T-cell (primary cell): Measurements from ENCODE around the gene DEFB131A. TPM values are rescaled to one million over a fixed set of nuclear protein-coding genes. Genes with fewer than 3 reads are reported as not detected.
"Not testable (repeated sequence)": the region's sequence is repeated elsewhere in the genome, so short reads cannot be mapped to it uniquely, and the experiment has no call there.

Experiments used
- ATAC-seq, 4 experiments: fragments of 200-7000 bp in 3 of 4; fragments of 150-1000 bp in 1 of 4; cut with Tn5 transposase; replicated peaks in 1 of 4; 1 replicate in 3 of 4; 2 replicates in 1 of 4; pipeline ENCODE4 v1.10.0; 2021; ENCODE audit warnings: moderate library complexity in 3 of 4, mild to moderate bottlenecking in 2 of 4, moderate number of reproducible peaks in 1 of 4
- CTCF ChIA-PET, 2 donors: fragments of 300-600 bp; sonication (Branson Sonifier 250); formaldehyde crosslinking; loops; one replicate each; lab custom pipeline; 2022; ENCODE audit warnings: antibody characterized with exemption in 2 of 2; lab: Charles Lee
- POLR2A ChIA-PET, 2 donors: fragments of 300-600 bp; sonication (Branson Sonifier 250); formaldehyde crosslinking; loops; one replicate each; lab custom pipeline; 2022; ENCODE audit warnings: antibody characterized with exemption in 2 of 2; lab: Charles Lee
- DNase-seq, 35 experiments: peaks; one replicate each; pipeline versions ENCODE4 v3.0.0 to v3.0.0-alpha.2; 2013 to 2023
- H3K27ac ChIP-seq: one replicate; pipeline ENCODE4 v1.5.1; 2013; ENCODE audit warnings: low read length
- H3K27me3 ChIP-seq, 2 experiments: replicated peaks in 1 of 2; 1 replicate in 1 of 2; 2 replicates in 1 of 2; pipeline versions ENCODE4 v1.6.1 to v1.7.0; 2013; ENCODE audit warnings: low read length in 1 of 2, mixed read lengths in 1 of 2; ENCODE audit not compliant: control insufficient read depth in 2 of 2, insufficient read depth in 2 of 2; ENCODE audit errors: extremely low read depth in 1 of 2
- H3K36me3 ChIP-seq, 2 donors: 1 replicate in 1 of 2; 2 replicates in 1 of 2; pipeline versions ENCODE4 v1.6.1 to v1.7.0; 2013; ENCODE audit warnings: low read length in 1 of 2; ENCODE audit not compliant: control insufficient read depth in 2 of 2, insufficient read depth in 1 of 2; ENCODE audit errors: extremely low read depth in 1 of 2
- H3K4me1 ChIP-seq, 2 experiments: 1 replicate in 1 of 2; 2 replicates in 1 of 2; pipeline versions ENCODE4 v1.6.1 to v1.7.0; 2013; ENCODE audit warnings: low read length in 2 of 2, mixed read lengths in 1 of 2; ENCODE audit not compliant: insufficient read depth in 2 of 2, control insufficient read depth in 1 of 2; ENCODE audit errors: extremely low read depth in 1 of 2
- H3K4me3 ChIP-seq, 2 donors: 1 replicate in 1 of 2; 2 replicates in 1 of 2; pipeline versions ENCODE4 v1.5.1 to v1.7.0; 2013; ENCODE audit warnings: mild to moderate bottlenecking in 2 of 2, low read length in 1 of 2, moderate library complexity in 1 of 2; ENCODE audit not compliant: control insufficient read depth in 1 of 2; ENCODE audit errors: extremely low read depth in 1 of 2
- H3K9me3 ChIP-seq: 2 replicates; pipeline ENCODE4 v1.7.0; 2013
- H3K27ac Mint-ChIP-seq, 2 donors: one replicate each; pipeline ENCODE4 v1.8.0; 2020 to 2021; ENCODE audit warnings: mild to moderate bottlenecking in 2 of 2, mixed read lengths in 2 of 2
- H3K27me3 Mint-ChIP-seq, 2 donors: one replicate each; pipeline ENCODE4 v1.8.0; 2021 to 2022; ENCODE audit warnings: mixed read lengths in 2 of 2
- H3K36me3 Mint-ChIP-seq: one replicate; pipeline ENCODE4 v1.8.0; 2021; ENCODE audit warnings: mixed read lengths
- H3K4me1 Mint-ChIP-seq, 3 donors: one replicate each; pipeline ENCODE4 v1.8.0; 2020 to 2022; ENCODE audit warnings: mixed read lengths in 3 of 3, mild to moderate bottlenecking in 1 of 3
- H3K4me3 Mint-ChIP-seq, 3 donors: one replicate each; pipeline ENCODE4 v1.8.0; 2020 to 2022; ENCODE audit warnings: mild to moderate bottlenecking in 3 of 3, mixed read lengths in 3 of 3, moderate library complexity in 3 of 3
- H3K9me3 Mint-ChIP-seq, 3 donors: one replicate each; pipeline ENCODE4 v1.8.0; 2020 to 2022; ENCODE audit warnings: mixed read lengths in 3 of 3
- WGBS: methylation state at CpG from one replicate; pipeline ENCODE4 v1.1.5; 2013; ENCODE audit warnings: missing lambda C conversion rate; ENCODE audit not compliant: insufficient coverage; 5-methylcytosine and 5-hydroxymethylcytosine counted together
- total RNA-seq, 35 experiments: library from RNA in 6 of 35; stranded (reverse) in 6 of 35; fragments of 120-200 nt in 1 of 35; gene quantifications; one replicate each; pipeline versions ENCODE4 v1.2.1 to v1.2.4 and lab custom pipeline; 2013 to 2026

The DEFB131A gene
- total RNA-seq, 5 donors from 2014 or later (not counting 1 experiment from before 2014, with no cell fraction given): not detected

DNA sequence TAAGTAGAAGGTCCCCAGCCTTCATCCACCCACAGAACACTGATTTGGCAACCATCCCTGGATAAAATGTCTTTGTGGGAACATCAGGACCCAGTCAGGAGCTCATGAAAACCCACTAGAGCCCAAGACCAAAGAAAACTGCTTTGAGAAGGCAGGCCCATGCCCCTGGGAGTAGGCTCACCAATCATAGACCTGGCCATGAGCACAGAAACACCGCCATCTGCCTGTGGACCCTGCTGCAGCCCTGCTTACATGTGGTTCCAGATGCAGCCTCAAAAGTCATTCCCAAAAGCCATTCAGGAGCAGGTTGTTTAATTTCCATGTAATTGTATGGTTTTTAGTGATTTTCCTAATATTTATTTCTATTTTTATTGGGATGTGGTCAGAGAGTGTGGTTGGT is 10.9 kb upstream of the DEFB131A start:
- H3K27me3 ChIP-seq, CTCF ChIA-PET, H3K4me3 ChIP-seq, H3K4me1 Mint-ChIP-seq, H3K36me3 ChIP-seq, H3K27me3 Mint-ChIP-seq, H3K9me3 ChIP-seq, POLR2A ChIA-PET, H3K36me3 Mint-ChIP-seq, H3K27ac ChIP-seq, H3K4me3 Mint-ChIP-seq, ATAC-seq, H3K4me1 ChIP-seq, H3K9me3 Mint-ChIP-seq, DNase-seq, H3K27ac Mint-ChIP-seq: not testable (repeated sequence)
- no CpG with 5 or more reads among the region's 1 CpG for WGBS

GRCh38 chr4:9436728-9437127 is 7.5 kb upstream of the DEFB131A start:
- DNase-seq, H3K9me3 ChIP-seq, H3K4me3 Mint-ChIP-seq, H3K4me1 Mint-ChIP-seq, H3K36me3 Mint-ChIP-seq, H3K4me3 ChIP-seq, H3K4me1 ChIP-seq, H3K27me3 Mint-ChIP-seq, H3K27me3 ChIP-seq, H3K36me3 ChIP-seq, H3K9me3 Mint-ChIP-seq, POLR2A ChIA-PET, CTCF ChIA-PET, ATAC-seq, H3K27ac Mint-ChIP-seq, H3K27ac ChIP-seq: not testable (repeated sequence)

DNA sequence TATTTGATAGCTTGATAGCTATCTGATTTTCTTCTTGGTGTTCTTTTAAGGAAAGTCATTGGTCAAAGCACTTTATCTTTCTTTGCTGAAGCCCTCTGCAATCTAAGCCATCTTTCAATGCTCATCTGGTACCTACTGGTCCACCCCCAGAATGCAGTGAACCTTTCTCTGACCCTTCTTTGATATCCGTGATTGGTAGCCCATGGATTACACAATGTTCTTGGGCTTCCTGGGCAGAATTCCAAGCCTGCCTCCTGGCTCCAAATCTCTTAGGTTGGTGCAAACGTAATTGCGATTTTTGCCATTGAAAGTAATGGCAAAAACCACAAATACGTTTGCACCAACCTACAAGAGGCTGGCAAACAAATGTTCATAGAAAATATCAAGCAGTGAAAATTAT is 1.9 kb upstream of the DEFB131A start:
- H3K27ac Mint-ChIP-seq, H3K36me3 Mint-ChIP-seq, H3K4me3 Mint-ChIP-seq, ATAC-seq, H3K4me3 ChIP-seq, H3K9me3 Mint-ChIP-seq, H3K27me3 Mint-ChIP-seq, H3K9me3 ChIP-seq, H3K27ac ChIP-seq, CTCF ChIA-PET, DNase-seq, H3K4me1 Mint-ChIP-seq, H3K36me3 ChIP-seq, H3K4me1 ChIP-seq, H3K27me3 ChIP-seq, POLR2A ChIA-PET: not testable (repeated sequence)
- no CpG with 5 or more reads among the region's 4 CpGs for WGBS

DNA sequence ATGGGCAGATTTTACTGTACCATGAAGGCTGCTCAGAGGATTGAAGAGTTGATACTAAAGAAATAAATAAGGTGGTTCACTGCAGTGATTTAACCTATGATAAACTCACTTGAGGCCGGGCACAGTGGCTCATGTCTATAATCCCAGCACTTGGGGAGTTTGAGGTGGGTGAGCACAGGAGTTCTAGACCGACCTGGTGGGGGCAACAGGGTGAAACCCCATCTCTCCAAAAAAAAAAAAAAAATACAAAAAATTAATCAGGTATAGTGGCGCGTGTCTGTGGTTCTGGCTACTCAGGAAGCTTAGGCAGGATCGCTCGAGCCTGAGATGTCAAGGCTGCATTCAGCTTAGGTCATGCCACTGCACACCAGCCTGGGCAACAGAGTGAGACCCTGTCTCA is 467 bp downstream of the DEFB131A start:
- H3K27me3 Mint-ChIP-seq, POLR2A ChIA-PET, H3K9me3 Mint-ChIP-seq, H3K27ac ChIP-seq, ATAC-seq, CTCF ChIA-PET, H3K9me3 ChIP-seq, H3K36me3 ChIP-seq, H3K4me1 ChIP-seq, H3K27me3 ChIP-seq, DNase-seq, H3K4me1 Mint-ChIP-seq, H3K27ac Mint-ChIP-seq, H3K4me3 ChIP-seq, H3K36me3 Mint-ChIP-seq, H3K4me3 Mint-ChIP-seq: not testable (repeated sequence)
- WGBS: no CpG with 5 or more reads among the region's 6 CpGs

- CTCF ChIA-PET, DNase-seq, H3K4me3 Mint-ChIP-seq, H3K27me3 ChIP-seq, POLR2A ChIA-PET, H3K36me3 ChIP-seq, H3K4me1 Mint-ChIP-seq, H3K27me3 Mint-ChIP-seq, ATAC-seq, H3K4me3 ChIP-seq, H3K4me1 ChIP-seq, H3K27ac Mint-ChIP-seq, H3K9me3 ChIP-seq, H3K27ac ChIP-seq, H3K36me3 Mint-ChIP-seq, H3K9me3 Mint-ChIP-seq: not testable (repeated sequence)
- 57% methylated on average over 1 of the region's 10 CpGs for WGBS
Measured at GRCh38 chr4:9452251-9452650, 8.0 kb downstream of the DEFB131A start.

DNA sequence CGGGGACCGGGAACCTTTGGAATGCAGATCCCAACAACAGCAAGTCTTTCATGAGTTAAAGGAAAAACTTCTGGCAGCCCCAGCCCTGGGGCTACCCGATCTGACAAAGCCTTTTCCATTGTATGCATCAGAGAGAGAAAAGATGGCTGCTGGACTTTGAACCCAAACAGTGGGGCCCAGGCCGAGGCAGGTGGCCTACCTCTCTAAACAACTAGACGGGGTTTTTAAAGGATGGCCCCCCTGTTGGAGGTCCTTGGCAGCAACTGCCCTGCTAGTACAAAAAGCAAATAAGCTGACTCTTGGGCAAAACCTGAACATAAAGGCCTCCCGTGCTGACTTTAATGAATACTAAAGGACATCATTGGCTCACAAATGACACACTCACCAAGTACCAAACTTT is 10.1 kb downstream of the DEFB131A start:
- H3K4me3 ChIP-seq, POLR2A ChIA-PET, H3K36me3 ChIP-seq, CTCF ChIA-PET, H3K27me3 ChIP-seq, ATAC-seq, H3K27ac Mint-ChIP-seq, H3K27ac ChIP-seq, H3K4me1 Mint-ChIP-seq, H3K36me3 Mint-ChIP-seq, H3K9me3 Mint-ChIP-seq, H3K27me3 Mint-ChIP-seq, DNase-seq, H3K4me1 ChIP-seq, H3K4me3 Mint-ChIP-seq, H3K9me3 ChIP-seq: not testable (repeated sequence)
- 93% methylated on average over 4 of the region's 6 CpGs for WGBS

- H3K4me1 Mint-ChIP-seq, H3K9me3 ChIP-seq, POLR2A ChIA-PET, DNase-seq, H3K36me3 Mint-ChIP-seq, H3K9me3 Mint-ChIP-seq, ATAC-seq, H3K4me3 ChIP-seq, H3K27ac ChIP-seq, H3K27me3 Mint-ChIP-seq, CTCF ChIA-PET, H3K27me3 ChIP-seq, H3K4me3 Mint-ChIP-seq, H3K27ac Mint-ChIP-seq, H3K4me1 ChIP-seq, H3K36me3 ChIP-seq: not testable (repeated sequence)
- 79% methylated on average over 3 of the region's 5 CpGs for WGBS
Measured at GRCh38 chr4:9455046-9455445, 10.8 kb downstream of the DEFB131A start.
